Measurements from ENCODE around the gene TRAIP.

DNA sequence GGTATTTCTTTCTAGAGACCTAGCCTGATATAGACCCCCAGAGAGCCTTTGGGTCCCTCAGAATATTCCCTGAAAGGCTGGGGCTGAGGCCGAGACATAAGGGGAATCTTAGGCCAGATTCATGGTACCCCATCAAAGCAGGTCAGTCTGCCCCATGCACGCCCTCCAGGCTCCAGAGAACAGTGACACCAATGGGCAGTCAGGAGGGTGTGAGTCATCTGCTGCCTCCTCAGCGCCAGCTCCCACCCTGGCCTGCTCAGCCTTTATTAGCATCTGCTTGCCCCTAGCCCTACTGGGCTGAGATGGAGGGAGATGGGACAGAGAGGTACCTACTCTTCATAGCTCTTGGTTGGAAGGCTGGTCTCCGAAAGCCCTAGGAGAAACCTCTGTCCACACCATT, 27.6 kb upstream of the TRAIP start:
- TF ChIP-seq, protein P1, sequence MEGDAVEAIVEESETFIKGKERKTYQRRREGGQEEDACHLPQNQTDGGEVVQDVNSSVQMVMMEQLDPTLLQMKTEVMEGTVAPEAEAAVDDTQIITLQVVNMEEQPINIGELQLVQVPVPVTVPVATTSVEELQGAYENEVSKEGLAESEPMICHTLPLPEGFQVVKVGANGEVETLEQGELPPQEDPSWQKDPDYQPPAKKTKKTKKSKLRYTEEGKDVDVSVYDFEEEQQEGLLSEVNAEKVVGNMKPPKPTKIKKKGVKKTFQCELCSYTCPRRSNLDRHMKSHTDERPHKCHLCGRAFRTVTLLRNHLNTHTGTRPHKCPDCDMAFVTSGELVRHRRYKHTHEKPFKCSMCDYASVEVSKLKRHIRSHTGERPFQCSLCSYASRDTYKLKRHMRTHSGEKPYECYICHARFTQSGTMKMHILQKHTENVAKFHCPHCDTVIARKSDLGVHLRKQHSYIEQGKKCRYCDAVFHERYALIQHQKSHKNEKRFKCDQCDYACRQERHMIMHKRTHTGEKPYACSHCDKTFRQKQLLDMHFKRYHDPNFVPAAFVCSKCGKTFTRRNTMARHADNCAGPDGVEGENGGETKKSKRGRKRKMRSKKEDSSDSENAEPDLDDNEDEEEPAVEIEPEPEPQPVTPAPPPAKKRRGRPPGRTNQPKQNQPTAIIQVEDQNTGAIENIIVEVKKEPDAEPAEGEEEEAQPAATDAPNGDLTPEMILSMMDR (IDR thresholded peaks at IDR 0.05), result no peak
- no peak for TF ChIP-seq POLR2A (IDR thresholded peaks at IDR 0.05)
